ENCODE data around the gene PIK3CA.
"Not testable (repeated sequence)": the region's sequence is repeated elsewhere in the genome, so short reads cannot be mapped to it uniquely, and the experiment has no call there.

Gene PIK3CA

DNA sequence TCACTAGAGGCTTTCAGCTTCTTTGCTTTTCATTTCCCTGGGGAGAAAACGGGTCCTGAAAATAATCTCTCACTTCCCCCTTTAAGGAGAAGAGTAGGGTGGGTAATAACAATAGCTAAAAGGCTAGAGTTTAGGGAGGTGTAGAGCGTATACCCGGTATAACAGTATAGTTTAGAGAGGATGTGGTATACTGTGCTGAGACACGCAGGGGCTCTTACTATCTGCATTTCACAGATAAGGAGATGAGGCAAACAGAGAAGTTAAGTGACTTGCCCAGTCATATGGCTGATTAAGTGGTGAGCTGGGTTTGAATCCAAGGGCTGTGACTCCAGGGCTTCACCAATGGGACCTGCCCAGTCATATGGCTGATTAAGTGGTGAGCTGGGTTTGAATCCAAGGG, 117.7 kb downstream of the PIK3CA start:
- no peak for DNase-seq

DNA sequence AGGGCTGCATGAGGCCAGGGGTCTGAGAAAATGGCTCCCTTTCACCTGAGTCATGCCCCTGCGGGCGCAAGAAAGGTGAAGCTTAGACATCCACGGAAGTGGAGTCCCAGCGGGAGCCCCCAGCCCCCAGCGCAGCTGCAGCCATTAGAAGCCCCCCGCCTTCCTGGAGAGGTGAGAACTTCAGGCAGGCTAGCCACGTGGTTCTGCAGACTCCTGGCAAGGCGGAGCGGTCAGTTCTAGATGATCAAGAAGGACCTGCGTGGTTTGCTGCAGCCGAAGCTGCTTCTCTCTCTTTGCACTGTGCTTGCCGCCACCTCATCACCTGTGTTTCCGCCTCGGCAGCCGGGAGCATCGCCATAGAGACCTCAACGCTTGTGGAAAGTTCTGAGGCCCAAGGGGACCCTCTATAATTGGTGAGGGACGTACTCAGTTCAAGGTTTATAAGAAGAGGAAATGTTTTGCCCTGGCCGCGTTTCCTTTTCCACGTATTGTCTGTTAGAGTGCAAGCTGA, 118.6 kb downstream of the PIK3CA start:
- no peak for DNase-seq

DNA sequence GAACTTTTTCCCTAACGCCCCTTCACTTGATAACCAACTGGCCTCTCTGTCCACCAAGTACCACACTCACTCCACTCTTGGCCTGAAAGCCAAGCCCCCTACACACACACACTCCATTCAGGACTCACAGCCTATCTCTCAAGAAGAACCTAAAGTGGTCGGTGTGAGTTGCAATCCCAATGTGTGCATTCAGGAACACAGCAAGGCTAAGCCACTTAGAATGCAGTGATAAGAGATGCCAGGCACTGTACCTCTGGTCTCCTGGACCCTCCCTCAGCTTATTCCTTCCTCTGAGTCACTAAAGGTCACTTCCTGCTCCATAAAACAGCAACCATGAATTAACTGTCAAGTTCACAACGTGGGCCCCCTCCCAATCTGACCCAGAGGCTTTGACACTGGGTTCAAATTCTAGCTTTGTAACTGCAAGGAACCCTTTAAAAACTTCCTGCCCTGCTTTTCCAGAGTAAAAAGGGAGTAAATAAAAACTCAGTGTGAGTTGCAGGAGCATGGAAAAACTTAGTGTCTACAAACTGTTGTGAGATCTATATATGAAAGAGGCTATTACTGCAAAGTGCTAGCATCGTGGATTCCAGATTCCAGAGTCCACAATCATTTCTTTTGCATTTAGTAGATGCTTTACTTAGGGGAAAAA, 120.4 kb downstream of the PIK3CA start:
- no peak for DNase-seq

DNA sequence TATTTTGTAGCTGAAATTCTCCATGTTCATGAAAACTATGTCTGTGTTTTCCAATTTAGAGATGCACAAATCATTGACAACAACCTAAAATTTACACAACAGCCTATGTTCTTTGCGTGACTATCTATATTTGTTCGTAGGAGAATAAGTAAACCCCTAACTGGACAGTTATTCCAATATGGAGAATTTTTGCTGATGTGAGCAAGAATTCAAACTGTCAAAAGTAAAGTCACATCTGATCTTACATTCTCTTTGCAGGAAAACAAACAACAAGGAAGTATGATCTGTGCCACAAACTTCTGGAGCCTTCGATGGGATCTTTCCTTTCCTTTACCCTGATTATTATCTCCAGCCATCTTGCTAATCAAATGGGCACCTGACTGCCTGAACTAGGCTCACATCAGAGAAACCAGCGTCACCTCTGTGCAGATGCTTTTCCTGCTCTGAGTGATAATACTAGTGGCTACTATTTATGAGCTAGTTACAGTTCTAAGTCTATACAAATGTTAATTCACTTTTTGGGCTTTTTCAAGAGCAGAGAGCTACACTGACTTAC, 121.1 kb downstream of the PIK3CA start:
- no peak for DNase-seq

DNA sequence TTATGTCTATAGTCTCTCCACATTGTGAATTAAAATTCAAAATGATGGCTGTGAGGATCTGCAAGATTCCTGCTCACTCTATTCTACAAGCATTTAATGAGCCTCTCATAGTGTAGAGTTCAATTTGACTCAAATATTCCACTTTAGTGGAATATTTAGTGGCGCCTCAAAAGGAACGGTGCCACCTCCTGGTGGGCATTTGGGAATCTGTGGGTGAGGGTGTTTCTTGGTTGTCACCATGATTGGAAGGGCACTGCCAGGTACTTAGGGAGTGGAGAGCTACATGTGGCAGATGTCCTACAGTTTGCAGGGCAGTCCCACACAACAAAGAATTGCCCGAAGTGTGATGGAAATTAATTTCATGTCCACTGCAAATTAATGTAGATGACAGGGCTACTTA, 124.2 kb downstream of the PIK3CA start:
- DNase-seq = no peak

DNA sequence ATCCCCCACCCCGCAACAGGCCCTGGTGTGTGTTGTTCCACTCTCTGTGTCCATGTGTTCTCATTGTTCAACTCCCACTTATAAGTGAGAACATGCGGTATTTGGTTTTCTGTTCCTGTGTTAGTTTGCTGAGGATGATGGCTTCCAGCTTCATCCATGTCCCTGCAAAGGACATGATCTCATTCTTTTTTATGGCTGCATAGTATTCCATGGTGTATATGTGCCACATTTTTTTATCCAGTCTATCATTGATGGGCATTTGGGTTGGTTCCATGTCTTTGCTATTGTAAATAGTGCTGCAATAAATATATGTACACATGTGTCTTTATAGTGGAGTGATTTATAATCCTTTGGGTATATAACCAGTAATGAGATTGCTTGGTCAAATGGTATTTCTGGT, 126.3 kb downstream of the PIK3CA start:
- DNase-seq = not testable (repeated sequence)

DNA sequence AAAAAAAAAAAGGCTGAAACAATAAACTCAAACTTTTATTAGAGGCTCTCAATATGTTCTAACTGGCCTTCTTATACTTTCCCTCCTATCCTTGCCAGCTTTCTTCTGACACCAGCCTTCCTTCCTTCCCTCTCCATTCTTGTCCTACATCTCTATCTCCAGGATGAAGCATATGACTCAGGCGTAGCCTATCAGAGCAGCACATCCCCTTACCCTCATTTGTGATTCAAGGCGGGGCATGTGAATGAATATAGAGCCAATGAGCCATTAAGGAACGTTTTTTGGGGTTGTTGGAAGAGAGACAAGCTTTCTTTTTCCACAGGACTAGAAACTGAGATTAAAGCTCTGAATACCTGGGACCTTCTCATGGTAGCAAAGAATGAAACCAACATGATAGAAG, 127.8 kb downstream of the PIK3CA start:
- DNase-seq = no peak

DNA sequence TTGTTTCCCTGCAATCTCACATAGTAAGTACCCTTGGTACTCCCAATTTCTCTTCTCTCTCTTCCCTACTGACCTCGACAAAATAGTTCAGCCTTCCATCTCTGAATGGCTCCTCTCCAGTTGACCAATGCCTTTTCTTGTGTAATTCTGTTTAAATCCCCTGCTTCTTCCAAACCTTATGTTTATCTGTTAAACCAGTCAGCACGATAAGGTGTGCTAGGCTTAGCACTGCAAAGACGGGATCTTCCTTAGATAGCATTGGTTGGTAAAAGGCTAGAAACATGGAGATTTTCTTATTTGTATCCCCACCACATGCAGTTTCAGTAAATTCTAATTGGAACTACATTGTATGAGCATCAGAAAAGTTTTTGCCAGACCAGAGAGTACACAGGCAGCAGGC, 128.6 kb downstream of the PIK3CA start:
- DNase-seq = no peak

DNA sequence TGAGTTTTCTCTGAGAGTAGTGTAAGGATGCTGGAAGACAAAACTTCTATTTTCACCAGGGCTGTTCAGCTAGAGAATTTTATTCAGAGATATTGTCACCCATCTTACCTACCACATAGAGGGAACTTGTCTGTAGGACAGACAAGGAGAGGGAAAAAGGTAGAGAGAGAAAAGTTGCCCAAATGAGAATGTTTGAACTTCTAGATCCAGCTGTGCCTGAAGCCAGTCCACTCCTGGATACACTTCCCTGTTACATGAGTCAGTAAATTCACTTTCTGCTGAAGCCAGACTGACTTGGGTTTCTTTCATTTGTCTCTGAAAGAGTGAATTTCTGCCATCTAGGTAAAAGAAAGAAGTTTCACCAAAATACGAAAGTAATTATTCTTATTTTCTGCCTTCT, 130.0 kb downstream of the PIK3CA start:
- DNase-seq = no peak

DNA sequence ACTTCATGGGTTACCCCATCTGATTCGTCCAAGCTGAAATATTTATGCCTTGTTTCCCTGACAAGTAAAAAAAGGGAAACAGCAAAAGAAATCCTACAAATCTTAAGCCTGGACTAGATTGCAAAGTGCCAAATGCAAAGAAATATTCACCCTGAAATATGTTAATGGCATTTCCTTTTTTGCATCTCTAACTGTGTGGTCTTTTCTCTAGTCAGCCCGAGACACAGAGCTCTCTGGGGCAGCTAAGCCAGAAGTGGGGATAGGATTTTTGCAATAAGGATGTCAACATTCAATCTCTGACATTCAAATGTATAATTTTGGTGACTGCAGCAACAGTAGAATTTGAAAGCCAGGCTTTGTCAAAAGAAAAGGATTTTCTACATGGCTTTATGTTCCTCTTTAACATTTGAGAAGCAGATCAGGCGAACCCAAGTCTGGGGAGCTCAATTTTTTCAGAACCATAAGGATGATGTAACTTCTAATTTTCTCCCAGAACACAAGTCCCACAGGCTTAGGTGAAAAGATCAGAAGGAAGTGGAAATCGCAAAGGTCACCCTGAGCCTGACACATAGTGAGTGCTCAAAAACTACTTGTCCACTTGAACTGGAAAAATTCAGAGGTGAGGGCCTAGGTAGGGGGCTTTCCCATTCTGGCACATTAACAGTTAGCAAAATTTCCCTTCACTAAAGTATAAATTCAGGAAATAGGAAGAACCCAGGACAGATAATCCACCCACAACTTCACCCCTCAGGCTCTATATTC, 131.0 kb downstream of the PIK3CA start:
- no peak for DNase-seq

DNA sequence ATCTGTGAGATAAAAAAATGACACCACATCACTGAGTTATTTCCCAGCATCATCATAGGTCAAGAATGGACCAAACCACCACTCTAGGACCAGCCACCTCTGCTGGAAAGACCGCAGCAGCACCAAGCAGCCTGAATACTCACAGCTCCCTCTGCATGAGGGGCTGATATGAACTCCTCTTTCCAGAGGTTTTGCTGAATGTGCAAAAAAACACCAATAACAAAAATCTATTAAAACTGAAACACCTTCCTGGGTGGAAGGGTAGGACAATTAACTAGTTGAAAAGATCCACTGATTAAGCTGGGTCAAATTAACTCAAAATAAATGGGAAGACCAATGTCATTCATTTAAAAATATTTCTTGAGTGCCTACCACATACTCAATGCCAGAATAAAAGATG, 131.7 kb downstream of the PIK3CA start:
- DNase-seq = no peak

DNA sequence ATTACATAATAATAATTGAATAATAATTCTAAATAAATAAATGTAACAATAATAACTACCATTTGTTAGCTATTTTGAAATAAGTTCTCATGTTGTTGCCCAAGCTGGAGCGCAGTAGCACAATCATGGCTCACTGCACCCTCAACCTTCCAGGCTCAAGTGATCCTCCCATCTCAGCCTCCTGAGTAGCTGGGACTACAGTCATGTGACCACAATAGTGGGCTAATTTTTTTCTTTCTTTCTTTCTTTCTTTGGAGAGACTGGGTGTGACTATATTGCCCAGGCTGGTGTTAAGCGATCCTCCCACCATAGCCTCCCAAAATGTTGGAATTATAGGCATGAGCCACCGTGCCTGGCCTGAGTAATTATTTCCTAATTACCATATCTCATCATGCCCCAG, 133.7 kb downstream of the PIK3CA start:
- no peak for DNase-seq

DNA sequence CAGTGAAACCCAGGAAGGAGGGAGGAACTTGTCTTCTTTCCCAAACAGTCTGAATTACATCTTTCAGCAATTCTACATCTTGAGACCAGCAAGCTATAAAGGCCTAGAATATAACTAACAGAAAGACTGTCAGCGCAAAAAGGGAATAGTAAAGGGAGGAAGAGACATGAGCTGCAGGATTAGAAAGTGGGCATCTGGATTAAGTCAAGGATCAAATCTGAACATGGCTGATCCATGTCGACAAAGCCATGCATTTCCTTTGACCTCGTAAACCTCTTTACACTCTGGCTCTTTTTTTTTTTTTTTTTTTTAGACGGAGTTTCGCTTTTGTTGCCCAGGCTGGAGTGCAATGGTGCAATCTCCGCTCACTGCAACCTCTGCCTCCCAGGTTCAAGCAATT, 138.2 kb downstream of the PIK3CA start:
- DNase-seq = no peak

DNA sequence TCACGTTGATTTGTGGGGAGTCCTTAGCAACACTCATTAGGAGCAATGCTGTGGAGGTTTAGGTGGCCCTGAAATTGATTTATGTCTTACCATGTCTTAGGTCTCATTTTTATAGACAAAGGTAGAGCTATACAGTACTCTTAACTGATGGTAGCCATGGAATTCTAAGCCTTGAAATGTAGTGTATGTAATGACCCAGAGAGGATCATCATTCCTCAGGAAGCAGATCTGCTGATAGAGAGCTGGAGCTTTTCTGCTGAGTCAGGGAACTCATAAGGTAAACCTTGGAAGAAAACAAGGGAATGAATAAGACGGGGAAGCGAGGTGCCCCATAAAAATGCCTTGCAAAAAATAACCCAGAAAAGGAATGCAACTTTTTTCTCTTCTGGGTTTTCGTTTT, 140.7 kb downstream of the PIK3CA start:
- no peak for DNase-seq

DNA sequence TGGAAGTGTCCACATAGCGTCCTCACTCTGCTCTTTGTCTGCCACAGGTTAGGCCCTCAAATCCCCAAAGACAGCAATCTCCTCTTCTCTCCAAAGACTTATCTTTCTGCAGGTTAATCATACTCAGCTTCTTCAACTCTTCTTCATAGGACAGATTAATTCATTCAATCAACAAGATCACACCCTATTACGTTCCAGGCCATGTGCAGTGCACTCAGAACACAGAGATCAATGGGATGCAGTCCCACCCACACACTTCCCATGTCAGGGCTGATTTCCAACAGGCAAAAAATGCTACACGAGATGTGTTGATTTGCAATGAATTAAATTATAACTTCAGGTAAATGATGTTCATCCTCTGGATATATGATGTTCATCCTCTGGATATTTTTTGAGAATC, 141.1 kb downstream of the PIK3CA start:
- DNase-seq = no peak

Measured in DMS 273 treated with DMSO at 0.1 percent for 48 hours (cell line).